Large intestine (tissue), 3 donors: ENCODE measurements around the gene C2CD4C. TPM values are rescaled to one million over a fixed set of nuclear protein-coding genes. Genes with fewer than 3 reads are reported as not detected.
"Not testable (repeated sequence)": the region's sequence is repeated elsewhere in the genome, so short reads cannot be mapped to it uniquely, and the experiment has no call there.

Experiments
- DNase-seq, 2 donors: peaks; one replicate each; pipeline versions ENCODE4 v3.0.0 to v3.0.0-alpha.2; 2013
- H3K27ac ChIP-seq: one replicate; pipeline ENCODE4 v1.5.1; 2013; ENCODE audit warnings: low read length
- H3K27me3 ChIP-seq: 2 replicates; pipeline ENCODE4 v1.6.1; 2013; ENCODE audit warnings: low read length; ENCODE audit not compliant: control insufficient read depth, insufficient read depth
- H3K36me3 ChIP-seq: 2 replicates; pipeline ENCODE4 v1.6.1; 2013; ENCODE audit warnings: low read length; ENCODE audit not compliant: control insufficient read depth, insufficient read depth
- H3K4me1 ChIP-seq: one replicate; pipeline ENCODE4 v1.6.1; 2013; ENCODE audit warnings: low read length; ENCODE audit not compliant: control insufficient read depth, insufficient read depth
- H3K4me3 ChIP-seq: one replicate; pipeline ENCODE4 v1.5.1; 2013; ENCODE audit warnings: low read length
- H3K9me3 ChIP-seq: one replicate; pipeline ENCODE4 v1.6.1; 2013; ENCODE audit warnings: mild to moderate bottlenecking, low read depth, low read length, moderate library complexity; ENCODE audit not compliant: control insufficient read depth
- WGBS: methylation state at CpG from one replicate; pipeline ENCODE4 v1.1.5; 2013; ENCODE audit warnings: low lambda C conversion rate; ENCODE audit not compliant: insufficient coverage; 5-methylcytosine and 5-hydroxymethylcytosine counted together
- polyA plus RNA-seq: library from polyadenylated mRNA; unstranded; fragments of 120-200 nt; gene quantifications from one replicate; pipeline ENCODE4 v1.2.1, GENCODE V29; 2013

The C2CD4C gene
- polyA plus RNA-seq, 1 donor: 3.0 TPM

GRCh38 chr19:364496-365287 is 44.3 kb downstream of the C2CD4C start:
- Histone ChIP-seq H3K36me3 (no peaks in the 10 kb centered on the region), H3K27ac (no peak overlapping the region), H3K4me3 (no peak overlapping the region), H3K9me3 (no peaks in the 10 kb centered on the region), H3K4me1 (no peaks in the 10 kb centered on the region), H3K27me3 (peaks cover 3% of the 10 kb centered on the region)
- WGBS: no CpG with 5 or more reads among the region's 17 CpGs
- no peak for DNase-seq

GRCh38 chr19:362683-363082 is 46.3 kb downstream of the C2CD4C start:
- no peaks in the 10 kb centered on the region for H3K4me1 ChIP-seq
- H3K4me3 ChIP-seq: no peak overlapping the region
- H3K9me3 ChIP-seq: no peaks in the 10 kb centered on the region
- WGBS: 100% methylated on average over 1 of the region's 11 CpGs
- no peak for DNase-seq
- H3K27ac ChIP-seq: no peak overlapping the region
- H3K36me3 ChIP-seq: no peaks in the 10 kb centered on the region
- H3K27me3 ChIP-seq: peaks cover 3% of the 10 kb centered on the region

- H3K27me3 ChIP-seq: peaks cover 3% of the 10 kb centered on the region
- H3K4me3 ChIP-seq: no peak overlapping the region
- DNase-seq: no peak
- no peak overlapping the region for H3K27ac ChIP-seq
- no peaks in the 10 kb centered on the region for H3K9me3 ChIP-seq
- no CpG with 5 or more reads among the region's 11 CpGs for WGBS
- no peaks in the 10 kb centered on the region for H3K36me3 ChIP-seq
- no peaks in the 10 kb centered on the region for H3K4me1 ChIP-seq
Measured at GRCh38 chr19:362154-362553, 46.8 kb downstream of the C2CD4C start.

GRCh38 chr19:359653-359925 is 49.4 kb downstream of the C2CD4C start:
- no peaks in the 10 kb centered on the region for H3K27me3 ChIP-seq
- DNase-seq: no peak
- H3K27ac ChIP-seq: no peak overlapping the region
- no peaks in the 10 kb centered on the region for H3K9me3 ChIP-seq
- no peaks in the 10 kb centered on the region for H3K36me3 ChIP-seq
- no peak overlapping the region for H3K4me3 ChIP-seq
- no peaks in the 10 kb centered on the region for H3K4me1 ChIP-seq
- WGBS: no CpG with 5 or more reads among the region's 2 CpGs

- not testable (repeated sequence) for H3K4me1 ChIP-seq, H3K4me3 ChIP-seq, H3K36me3 ChIP-seq, H3K27me3 ChIP-seq, H3K9me3 ChIP-seq, DNase-seq, H3K27ac ChIP-seq
- no CpG with 5 or more reads among the region's 15 CpGs for WGBS
Measured at GRCh38 chr19:355536-355935, 53.4 kb downstream of the C2CD4C start.

Other genes with a start within 250 kb of the C2CD4C start
- gene PLPP2, start 117.7 kb downstream of the C2CD4C start, polyA plus RNA-seq: 1.6 TPM
- 21.0 TPM for gene MIER2, start 64.4 kb downstream of the C2CD4C start, polyA plus RNA-seq
- gene SHC2, start 51.9 kb upstream of the C2CD4C start, polyA plus RNA-seq: 48.2 TPM
- gene MADCAM1, start 87.3 kb upstream of the C2CD4C start, polyA plus RNA-seq: 10.7 TPM
- 16.2 TPM for gene TPGS1, start 98.3 kb upstream of the C2CD4C start, polyA plus RNA-seq
- 69.8 TPM for gene CDC34, start 122.6 kb upstream of the C2CD4C start, polyA plus RNA-seq
- 2.0 TPM for gene GZMM, start 134.9 kb upstream of the C2CD4C start, polyA plus RNA-seq
- 388 TPM for gene BSG, start 163.4 kb upstream of the C2CD4C start, polyA plus RNA-seq
- gene HCN2, start 180.7 kb upstream of the C2CD4C start, polyA plus RNA-seq: 0.76 TPM
- gene POLRMT, start 224.4 kb upstream of the C2CD4C start, polyA plus RNA-seq: 62.1 TPM
- gene FGF22, start 230.7 kb upstream of the C2CD4C start, polyA plus RNA-seq: 0.24 TPM